HG03442 (cell line): Measurements from ENCODE around the gene ISG20.

Source experiments
- ATAC-seq: cut with Tn5 transposase; IDR thresholded peaks from one replicate; pipeline ENCODE4 v1.9.1; 2021; ENCODE audit warnings: mild to moderate bottlenecking, moderate library complexity; ENCODE audit not compliant: unreplicated experiment

ISG20 gene

GRCh38 chr15:88638626-88639372, at the start of gene ISG20:
TSS of gene ISG20 (plus strand) at chr15:88639016. CDS start at chr15:88639367, 351 bp downstream.
- peak; percentile 65 for ATAC-seq

GRCh38 chr15:88590759-88591158, 48.1 kb upstream of the ISG20 start:
- ATAC-seq = no peak

DNA sequence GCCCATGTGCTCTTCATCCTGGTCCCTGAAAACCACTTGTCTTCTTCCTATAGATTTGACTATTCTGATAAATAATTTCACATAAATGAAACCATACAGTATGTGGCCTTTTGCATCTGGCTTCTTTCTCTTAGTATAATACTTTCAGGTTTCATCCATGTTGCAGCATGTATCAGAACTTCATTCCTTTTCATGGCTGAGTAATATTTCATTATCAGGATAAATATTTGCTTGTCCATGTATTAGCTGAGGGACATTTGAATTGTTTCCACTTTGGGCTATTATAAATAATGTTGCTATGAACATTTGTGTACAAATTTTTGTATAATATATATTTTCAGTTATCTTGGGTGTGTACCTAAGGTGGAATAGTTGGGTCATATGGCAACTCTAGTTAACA, 47.4 kb upstream of the ISG20 start:
- no peak for ATAC-seq

DNA sequence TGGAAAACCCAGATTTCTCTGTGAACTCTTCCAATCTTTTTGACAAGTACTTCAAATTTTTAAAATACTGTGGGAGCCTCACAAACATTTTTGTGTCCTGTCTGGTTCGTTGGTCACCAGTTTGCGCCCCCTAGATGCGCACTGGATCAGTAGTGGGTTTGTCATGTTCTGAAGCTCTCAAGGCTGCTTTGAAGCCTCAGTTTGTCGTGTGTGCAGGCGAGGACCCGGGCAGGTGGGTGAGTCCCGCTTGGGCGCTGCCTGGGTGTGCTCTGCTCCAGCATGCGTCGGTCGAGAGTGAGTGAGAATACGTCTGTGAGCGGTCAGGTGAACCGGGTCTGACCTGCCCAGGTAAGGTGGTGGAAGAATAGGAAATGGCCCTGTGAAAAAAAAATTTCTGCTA, 34.9 kb upstream of the ISG20 start:
- no peak for ATAC-seq

DNA sequence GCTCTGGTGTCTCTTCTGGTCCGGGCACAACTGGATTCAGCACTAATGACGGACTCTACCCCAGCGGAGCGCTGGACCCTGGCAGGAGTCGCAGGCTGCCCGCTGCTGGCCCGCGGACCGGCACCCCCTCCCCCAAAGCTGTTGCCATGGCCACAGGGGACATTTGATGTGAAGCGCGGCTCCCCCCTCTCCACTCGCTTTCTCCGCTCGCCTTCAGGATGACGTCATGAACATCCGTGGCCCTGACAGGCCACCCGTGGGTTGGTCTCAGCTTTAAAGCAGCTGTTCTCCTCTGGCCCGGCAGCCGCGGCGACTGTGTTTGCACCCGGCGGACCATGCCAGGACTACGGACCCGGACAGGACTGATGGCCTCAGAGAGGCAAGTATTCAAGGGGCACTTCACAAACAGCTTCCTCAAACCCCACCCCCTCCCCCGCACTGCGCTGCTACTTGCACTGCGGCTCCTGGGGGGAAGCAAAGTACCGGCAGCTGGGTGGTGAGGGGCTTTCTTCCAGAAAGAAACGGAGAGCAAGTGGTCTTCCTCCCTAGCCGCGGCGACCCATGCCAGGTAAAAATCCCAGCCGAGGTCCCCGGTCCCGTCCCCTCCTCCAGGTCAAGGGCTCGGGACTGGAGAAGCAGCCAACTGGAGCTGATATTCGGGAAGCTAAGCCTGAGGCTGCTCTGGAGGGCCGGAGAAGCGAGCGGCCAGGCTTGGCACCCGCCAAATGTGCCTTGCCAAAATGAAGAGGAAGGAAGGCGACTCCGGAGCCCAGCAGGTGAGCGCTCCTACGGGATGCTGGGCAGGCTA, 34.2 kb upstream of the ISG20 start:
- no peak for ATAC-seq

DNA sequence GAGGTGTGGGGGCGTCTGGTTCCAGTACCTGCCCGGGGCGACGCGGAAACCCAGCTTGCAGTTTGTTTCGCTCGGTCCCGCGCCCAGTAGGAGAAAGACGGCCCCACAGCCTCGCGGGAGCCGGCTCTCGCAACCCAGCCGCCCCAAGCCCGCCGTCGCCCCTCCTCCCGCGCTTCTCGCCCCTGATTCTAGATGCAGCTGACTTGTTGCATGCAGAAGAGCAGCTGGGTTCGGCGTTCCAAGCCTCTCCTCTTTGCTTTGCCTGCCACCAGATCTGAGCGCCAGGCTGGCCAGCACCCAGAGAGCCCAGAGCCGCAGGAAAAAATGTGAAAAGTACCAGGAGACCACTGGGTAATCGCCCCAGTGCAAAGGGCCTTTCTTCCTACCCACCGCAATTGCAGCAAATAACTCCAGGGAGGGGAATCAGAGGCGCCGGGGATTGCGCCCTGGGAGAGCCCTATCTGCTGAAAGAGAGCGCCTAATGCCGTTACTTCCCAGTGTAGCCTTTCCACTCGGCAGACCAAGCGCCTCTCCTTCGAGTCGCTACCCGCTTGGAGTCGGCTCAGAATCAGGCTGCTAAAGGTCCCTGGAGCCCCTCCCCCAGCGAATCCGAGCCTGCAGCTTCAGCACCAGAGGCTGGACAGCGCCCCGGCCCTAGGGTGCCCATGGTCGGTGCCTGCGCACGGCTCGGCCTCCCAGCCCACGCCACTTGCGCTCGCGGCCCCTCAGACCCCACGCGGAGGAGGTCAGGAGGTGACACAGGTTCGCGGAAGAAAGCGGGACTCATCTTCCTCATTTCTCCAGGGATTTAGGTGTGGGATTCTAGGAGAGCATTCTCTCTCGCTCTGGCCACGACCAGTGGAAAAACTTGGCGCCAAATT, 33.4 kb upstream of the ISG20 start:
- ATAC-seq = no peak

DNA sequence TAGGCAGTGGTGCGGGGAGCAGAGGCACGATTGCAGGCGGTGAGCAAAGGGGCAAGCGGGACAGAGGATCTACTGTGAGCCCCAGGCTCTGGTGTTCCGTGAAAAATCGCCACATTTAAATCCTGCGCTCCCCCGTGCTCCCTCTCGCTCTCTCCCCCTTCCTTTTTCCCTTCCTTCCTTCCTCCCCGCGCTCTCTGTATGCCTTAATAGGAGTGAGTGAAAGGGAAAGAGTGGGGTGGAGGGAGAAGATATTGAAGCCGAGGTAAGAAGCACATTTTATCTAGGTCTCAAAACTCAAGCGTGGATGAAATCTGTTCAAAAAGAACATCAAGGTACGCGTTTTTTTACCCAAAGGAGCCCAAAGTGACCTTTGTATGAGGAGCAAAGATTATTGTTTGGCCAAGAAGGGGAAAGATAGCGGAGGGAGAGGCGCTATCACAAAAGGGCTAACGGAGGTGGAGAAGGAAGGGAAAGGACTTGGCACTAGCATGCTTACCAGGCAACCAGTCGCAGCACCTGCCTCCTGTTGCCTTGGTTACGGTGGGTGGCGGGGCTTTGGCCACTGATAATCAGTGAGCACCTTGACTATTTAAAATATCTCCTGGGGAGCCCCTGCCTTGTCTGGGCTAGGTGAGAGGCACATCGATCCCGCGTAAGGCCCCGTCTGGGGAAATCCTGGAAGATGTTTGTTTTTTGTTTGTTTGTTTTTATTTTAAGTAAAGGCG, 32.6 kb upstream of the ISG20 start:
- ATAC-seq = no peak

GRCh38 chr15:88607951-88608350, 30.9 kb upstream of the ISG20 start:
- no peak for ATAC-seq

- no peak for ATAC-seq
Observed at GRCh38 chr15:88608607-88609181, 30.1 kb upstream of the ISG20 start.

GRCh38 chr15:88609344-88610090, 29.3 kb upstream of the ISG20 start:
- no peak for ATAC-seq

DNA sequence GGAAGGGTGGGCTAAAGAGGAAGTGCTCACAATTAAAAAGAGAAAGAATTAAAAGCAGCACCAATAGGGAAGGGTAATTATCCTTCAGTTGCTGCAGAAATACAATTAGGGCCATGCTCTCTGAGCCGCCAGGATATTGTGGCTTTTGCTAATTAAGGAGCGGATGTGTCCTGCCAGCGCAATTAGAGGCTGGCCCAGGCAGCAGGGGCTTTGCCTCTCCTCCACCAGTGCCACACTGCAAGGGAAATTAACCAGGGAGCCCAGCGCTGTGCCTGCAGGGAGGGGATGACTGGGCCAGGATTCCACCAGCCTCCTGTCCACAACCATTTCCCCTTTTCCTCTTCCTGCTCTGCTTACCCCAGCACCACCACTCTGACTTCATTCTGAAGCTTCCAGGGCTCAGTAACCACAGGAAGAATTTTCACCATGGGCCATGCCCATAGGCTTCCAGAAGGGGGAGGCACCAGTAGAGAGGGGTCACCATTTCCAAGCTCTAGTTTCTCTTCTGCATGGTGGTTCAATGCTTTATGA, 28.1 kb upstream of the ISG20 start:
- ATAC-seq = no peak

- ATAC-seq = no peak
Observed at GRCh38 chr15:88612186-88612796, 26.5 kb upstream of the ISG20 start.

DNA sequence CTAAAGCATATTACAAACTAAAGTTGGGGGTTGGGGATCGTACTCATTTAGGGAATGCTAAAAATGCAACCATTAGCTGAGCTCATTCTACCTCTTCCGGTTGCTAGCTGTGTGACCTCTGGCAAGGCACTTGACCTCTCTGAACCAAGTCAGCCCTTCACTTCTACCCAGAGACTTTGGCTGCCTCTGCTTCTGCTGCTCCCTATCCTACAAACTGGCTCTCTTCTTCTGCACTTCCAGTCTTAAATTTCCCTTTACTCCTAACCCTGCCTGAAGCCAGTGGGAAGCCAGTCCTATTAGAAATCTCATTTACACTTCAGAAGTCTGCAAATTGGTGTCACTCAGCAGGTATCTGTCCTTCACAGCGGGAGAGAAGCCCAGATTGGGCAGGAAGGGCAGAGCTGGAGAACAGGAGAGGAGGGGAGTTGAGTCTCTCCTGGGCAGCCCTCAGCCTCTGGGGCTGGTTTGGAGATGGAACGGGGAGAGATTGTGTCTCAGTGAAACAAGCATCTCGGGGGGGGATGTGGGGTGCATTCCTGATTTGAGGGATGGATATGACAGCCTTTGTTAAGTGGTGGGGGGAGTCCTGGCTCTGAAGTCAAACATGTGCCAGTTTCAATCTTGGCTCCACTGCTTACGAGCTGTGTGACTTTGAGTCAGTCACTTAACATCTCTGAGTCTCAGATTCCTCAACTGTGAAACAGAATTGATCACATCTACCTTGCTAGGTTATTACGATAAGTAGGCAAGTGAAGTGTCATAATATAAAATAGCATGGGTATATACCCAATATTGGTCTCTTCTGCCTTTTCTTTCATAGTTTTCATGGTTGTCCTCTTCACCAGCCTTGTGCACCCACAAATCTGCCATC, 25.5 kb upstream of the ISG20 start:
- ATAC-seq = no peak

DNA sequence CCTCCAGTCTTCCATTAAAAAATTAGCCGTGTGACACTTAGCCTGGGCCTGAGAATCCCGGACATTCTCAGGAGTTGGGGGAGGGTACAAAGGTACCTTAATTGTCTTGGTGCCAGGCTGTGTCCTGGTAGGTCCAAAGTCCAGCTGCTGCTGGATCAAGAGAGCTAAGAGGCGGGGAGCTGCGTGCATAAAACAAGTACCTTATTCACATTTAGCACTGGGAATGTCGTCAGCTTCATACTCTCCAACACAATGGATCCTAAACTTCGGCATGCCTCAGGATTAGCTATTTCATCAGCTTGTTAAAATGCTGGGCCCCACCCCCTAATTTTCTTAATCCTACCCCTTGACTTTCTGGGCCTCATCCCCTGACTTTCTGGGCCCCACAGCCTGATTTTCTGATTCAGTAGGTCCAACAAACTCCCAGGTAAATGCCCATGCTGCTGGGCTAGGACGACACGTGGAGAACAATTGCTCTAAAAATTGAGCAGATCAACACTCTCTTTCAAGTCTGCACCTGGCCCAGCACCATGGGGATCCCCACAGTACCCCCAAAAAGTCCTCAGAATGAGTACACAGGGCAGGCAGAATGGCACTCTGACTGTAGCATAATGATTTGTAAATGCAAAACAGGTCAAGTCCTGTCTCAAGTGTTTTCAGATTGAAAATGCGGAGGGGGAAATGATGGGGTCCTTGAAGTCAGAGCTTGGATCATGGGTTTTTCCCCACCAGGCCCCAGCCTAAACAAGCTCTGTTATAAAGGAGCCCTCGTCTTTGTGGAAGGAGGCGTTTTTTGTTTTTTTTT, 23.3 kb upstream of the ISG20 start:
- peak; percentile 66 for ATAC-seq

DNA sequence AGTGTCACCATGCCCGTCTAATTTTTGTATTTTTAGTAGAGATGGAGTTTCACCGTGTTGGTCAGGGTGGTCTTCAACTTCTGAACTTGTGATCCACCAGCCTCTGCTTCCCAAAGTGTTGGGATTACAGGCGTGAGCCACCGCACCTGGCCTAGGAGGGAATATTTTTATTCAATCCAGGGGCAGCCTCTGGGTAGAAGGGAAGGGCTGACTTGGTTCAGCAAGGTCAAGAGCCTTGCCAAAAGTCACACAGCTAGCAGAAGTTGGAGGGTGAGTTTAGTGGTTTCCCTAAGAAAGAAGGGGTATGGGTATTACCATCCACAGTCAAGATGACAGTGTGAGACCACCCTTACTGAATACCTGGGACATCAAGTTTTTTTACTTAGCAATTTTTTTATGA, 22.6 kb upstream of the ISG20 start:
- no peak for ATAC-seq

DNA sequence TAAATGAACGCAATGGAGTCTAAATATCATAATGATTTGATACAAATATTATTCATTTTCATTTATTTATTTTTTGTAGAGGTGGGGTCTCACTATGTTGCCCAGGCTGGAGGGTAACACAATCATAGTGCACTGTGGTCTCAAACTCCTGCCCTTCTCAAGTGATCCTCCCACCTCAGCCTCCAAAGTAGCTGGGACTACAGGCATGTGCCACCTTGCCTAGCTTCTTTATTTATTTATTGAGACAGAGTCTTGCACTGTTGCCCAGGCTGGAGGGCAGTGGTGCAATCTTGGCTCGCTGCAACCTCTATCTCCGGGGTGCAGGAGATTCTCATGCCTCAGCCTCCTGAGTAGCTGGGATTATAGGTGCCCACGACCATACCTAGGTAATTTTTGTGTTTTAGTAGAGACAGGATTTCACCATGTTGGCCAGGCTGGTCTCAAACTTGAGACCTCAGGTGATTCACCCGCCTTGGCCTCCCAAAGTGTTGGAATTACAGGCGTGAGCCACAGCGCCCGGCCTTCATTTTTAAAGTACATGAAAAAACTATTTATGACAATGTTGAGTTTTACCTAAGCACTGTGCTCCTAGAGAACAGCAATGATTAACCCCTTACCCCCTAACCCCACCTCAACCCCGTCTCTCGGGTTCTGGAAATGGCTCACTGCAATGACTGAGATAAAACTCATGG, 21.6 kb upstream of the ISG20 start:
- no peak for ATAC-seq

DNA sequence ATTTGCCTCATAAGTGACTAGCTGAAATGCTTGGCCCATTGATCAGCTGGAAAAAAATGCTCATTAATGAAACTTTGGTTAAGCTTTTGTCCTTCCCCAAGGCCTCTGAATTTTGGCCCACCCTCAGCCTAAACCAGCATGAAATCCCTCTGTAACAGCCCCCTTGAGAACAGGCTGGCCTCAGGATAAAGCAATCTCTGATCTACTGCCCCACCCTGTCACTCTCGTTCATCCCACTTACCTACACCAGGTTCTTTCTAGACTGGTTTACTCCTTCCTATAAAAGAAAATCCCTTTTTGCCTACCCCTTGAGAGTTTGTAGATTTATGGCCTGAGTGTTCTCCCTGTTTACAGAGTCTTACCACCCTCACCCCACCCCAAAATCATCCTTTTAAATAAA, 21.0 kb upstream of the ISG20 start:
- no peak for ATAC-seq
